A549 (cell line): ENCODE results near the gene EXOC4. TPM values are rescaled to one million over a fixed set of nuclear protein-coding genes. Genes with fewer than 3 reads are reported as not detected.

Source experiments
- ATAC-seq, 2 experiments: fragments of 200-7000 bp in 1 of 2; fragments of >200 bp in 1 of 2; cut with Nextera tagmentation in 1 of 2; cut with Tn5 transposase in 1 of 2; 3 replicates each; pipeline versions ENCODE4 v1.8.0 to v1.9.1; 2018 to 2020; ENCODE audit warnings: mild to moderate bottlenecking in 1 of 2, moderate library complexity in 1 of 2
- CTCF ChIA-PET: fragments of 300-600 bp; sonication (Branson Sonifier 250); formaldehyde crosslinking; extraction: SDS; loops from one replicate; lab custom pipeline; 2021; ENCODE audit warnings: antibody characterized with exemption, inconsistent platforms; lab: Yijun Ruan, JAX
- POLR2A ChIA-PET: fragments of 350-600 bp; formaldehyde crosslinking; extraction: SDS; loops from one replicate; lab custom pipeline; 2021; ENCODE audit warnings: antibody characterized with exemption, inconsistent platforms; lab: Yijun Ruan, JAX
- DNase-seq, 2 experiments: peaks; one replicate each; pipeline versions ENCODE4 v3.0.0 to v3.0.0-alpha.2; 2011 to 2016; ENCODE audit warnings: low read depth in 1 of 2, low spot score in 1 of 2
- FAIRE-seq: peaks from 2 replicates; lab custom pipeline; 2011; peaks lifted over from hg19 to GRCh38; lab: Jason Lieb, UNC
- H3K27ac ChIP-seq, 2 experiments: fragments of >200 bp; sonication (Bioruptor Twin); formaldehyde crosslinking; 3 replicates each; pipeline ENCODE4 v1.5.1; 2016 to 2017
- H3K4me1 ChIP-seq: fragments of >200 bp; sonication (Bioruptor Twin); formaldehyde crosslinking; 3 replicates; pipeline ENCODE4 v1.6.1; 2016
- H3K4me2 ChIP-seq: fragments of >200 bp; sonication (Bioruptor Twin); formaldehyde crosslinking; 3 replicates; pipeline ENCODE4 v1.6.1; 2016
- H3K4me3 ChIP-seq: fragments of >200 bp; sonication (Bioruptor Twin); formaldehyde crosslinking; 3 replicates; pipeline ENCODE4 v1.5.1; 2016
- H3K9me3 ChIP-seq: fragments of >200 bp; sonication (Bioruptor Twin); formaldehyde crosslinking; 3 replicates; pipeline ENCODE4 v1.6.1; 2016
- BHLHE40 ChIP-seq: IDR thresholded peaks from 2 replicates; pipeline ENCODE4 v1.6.1; 2012; ENCODE audit warnings: low read depth, low read length, inconsistent platforms
- CBX8 ChIP-seq: fragments of 200-600 bp; sonication (generic); IDR thresholded peaks from 2 replicates; pipeline ENCODE4 v1.6.1; 2016
- CHD2 ChIP-seq: fragments of 150-350 bp; IDR thresholded peaks from 2 replicates; pipeline ENCODE4 v1.6.1; 2014; ENCODE audit warnings: low read length; ENCODE audit not compliant: partially characterized antibody
- EHF ChIP-seq: fragments of 250-450 bp; sonication (Bioruptor Pico); IDR thresholded peaks from 2 replicates; pipeline ENCODE4 v1.5.0; 2020; ENCODE audit warnings: mild to moderate bottlenecking
- ELK1 ChIP-seq: fragments of 150-350 bp; IDR thresholded peaks from 2 replicates; pipeline ENCODE4 v1.6.1; 2014; ENCODE audit warnings: low read depth, mild to moderate bottlenecking, low read length
- FOSL2 ChIP-seq, 2 experiments: fragments of 450-650 bp in 1 of 2; fragments of >200 bp in 1 of 2; sonication (Bioruptor Twin) in 1 of 2; formaldehyde crosslinking; IDR thresholded peaks; 2 replicates each; pipeline versions ENCODE4 v1.5.0 to v1.6.1; 2016 to 2020; ENCODE audit warnings: mild to moderate bottlenecking in 1 of 2, moderate library complexity in 1 of 2
- GATA3 ChIP-seq: IDR thresholded peaks from 2 replicates; pipeline ENCODE4 v1.6.1; 2012; ENCODE audit warnings: borderline replicate concordance
- HDAC2 ChIP-seq: fragments of 200-600 bp; sonication (generic); IDR thresholded peaks from 2 replicates; pipeline ENCODE4 v1.6.1; 2016
- HES2 ChIP-seq: fragments of >200 bp; sonication (Bioruptor Twin); formaldehyde crosslinking; IDR thresholded peaks from 2 replicates; pipeline ENCODE4 v1.6.1; 2016
- HEYL ChIP-seq: fragments of 250-450 bp; sonication (Bioruptor Pico); IDR thresholded peaks from 2 replicates; pipeline ENCODE4 v1.8.0; 2021; ENCODE audit warnings: mild to moderate bottlenecking, moderate library complexity
- HOXB13 ChIP-seq: fragments of 250-450 bp; sonication (Bioruptor Pico); IDR thresholded peaks from 2 replicates; pipeline ENCODE4 v1.5.0; 2020; ENCODE audit warnings: low read depth, mild to moderate bottlenecking, moderate library complexity
- HOXB5 ChIP-seq: fragments of 250-450 bp; sonication (Bioruptor Pico); IDR thresholded peaks from 2 replicates; pipeline ENCODE4 v1.5.0; 2020; ENCODE audit warnings: mild to moderate bottlenecking, moderate library complexity
- KDM1A ChIP-seq: fragments of 200-600 bp; sonication (generic); IDR thresholded peaks from 2 replicates; pipeline ENCODE4 v1.6.1; 2016; ENCODE audit warnings: low read depth, mild to moderate bottlenecking
- KDM5A ChIP-seq: fragments of 200-600 bp; sonication (generic); IDR thresholded peaks from 2 replicates; pipeline ENCODE4 v1.6.1; 2016; ENCODE audit warnings: antibody characterized with exemption, mild to moderate bottlenecking
- MAFK ChIP-seq: fragments of 450-650 bp; IDR thresholded peaks from 2 replicates; pipeline ENCODE4 v1.6.1; 2014; ENCODE audit not compliant: partially characterized antibody
- NPAS2 ChIP-seq: fragments of 250-450 bp; sonication (Bioruptor Pico); IDR thresholded peaks from 2 replicates; pipeline ENCODE4 v1.8.0; 2022; ENCODE audit warnings: mild to moderate bottlenecking, moderate library complexity, borderline replicate concordance
- NR3C1 ChIP-seq: fragments of >200 bp; sonication (Bioruptor Twin); formaldehyde crosslinking; IDR thresholded peaks from 3 replicates; pipeline ENCODE4 v1.6.1; 2017
- POLR2A ChIP-seq: IDR thresholded peaks from 2 replicates; pipeline ENCODE4 v1.6.1; 2012; ENCODE audit warnings: mild to moderate bottlenecking, low read length
- RARB ChIP-seq: fragments of 250-450 bp; sonication (Bioruptor Pico); IDR thresholded peaks from 2 replicates; pipeline ENCODE4 v1.8.0; 2021; ENCODE audit warnings: mild to moderate bottlenecking, moderate library complexity
- RCOR1 ChIP-seq: fragments of 150-350 bp; IDR thresholded peaks from 2 replicates; pipeline ENCODE4 v1.6.1; 2014; ENCODE audit warnings: antibody characterized with exemption, low read length, low read depth
- RNF2 ChIP-seq: fragments of 200-600 bp; sonication (generic); IDR thresholded peaks from 2 replicates; pipeline ENCODE4 v1.6.1; 2016; ENCODE audit warnings: low read depth, mild to moderate bottlenecking, antibody characterized with exemption, moderate library complexity, borderline replicate concordance
- SREBF2 ChIP-seq: fragments of 450-650 bp; IDR thresholded peaks from 2 replicates; pipeline ENCODE4 v1.6.1; 2014; ENCODE audit warnings: mild to moderate bottlenecking, moderate library complexity
- USF2 ChIP-seq: fragments of 450-650 bp; IDR thresholded peaks from 2 replicates; pipeline ENCODE4 v1.6.1; 2014; ENCODE audit warnings: antibody characterized with exemption
- ZFP36 ChIP-seq: fragments of 450-650 bp; IDR thresholded peaks from 2 replicates; pipeline ENCODE4 v1.6.1; 2014; ENCODE audit warnings: borderline replicate concordance; ENCODE audit not compliant: partially characterized antibody
- ZNF302 ChIP-seq: fragments of 250-450 bp; sonication (Bioruptor Pico); IDR thresholded peaks from 2 replicates; pipeline ENCODE4 v1.9.0; 2021; ENCODE audit warnings: inconsistent platforms, mild to moderate bottlenecking, moderate library complexity
- WGBS: methylation state at CpG from one replicate; pipeline ENCODE4 v1.1.6; 2017; ENCODE audit errors: missing lambda C conversion rate; 5-methylcytosine and 5-hydroxymethylcytosine counted together
- polyA plus RNA-seq, 4 experiments: library from polyadenylated mRNA; depleted of rRNA in 3 of 4; stranded (reverse); fragments of >200 nt; fragmentation: RNase III in 1 of 4; extraction: RNeasy Plus Mini Kit Qiagen cat#74134 plus additional on column Dnase treatment in 1 of 4; gene quantifications; 2 replicates in 3 of 4; 3 replicates in 1 of 4; pipeline ENCODE4 v1.2.3, GENCODE V29; 2011 to 2017

The EXOC4 gene
- polyA plus RNA-seq, 2 of the 4 experiments (the other 2 are of a cell fraction), result 33.4 to 73.1 TPM

- Histone ChIP-seq H3K27ac (no peak overlapping the region), H3K4me1 (0 out of 3 replicates have a peak, but pooled peaks cover 7% of the 10 kb centered on the region), H3K4me3 (no peak overlapping the region), H3K9me3 (no peaks in the 10 kb centered on the region), H3K4me2 (no peak overlapping the region)
- ATAC-seq, result no peak
- WGBS, result 83% methylated on average over 1 of the region's 1 CpG
- POLR2A ChIA-PET, result no interaction called here
- DNase-seq, result no peak
- TF ChIP-seq ELK1 (no peak), NPAS2 (no peak), USF2 (no peak), FOSL2 (IDR thresholded peaks at IDR 0.05) (no peak), FOSL2 (CRISPR knock-in tag; IDR thresholded peaks at IDR 0.05) (no peak), RARB (CRISPR knock-in tag) (no peak), BHLHE40 (no peak), POLR2A (no peak), MAFK (no peak), KDM1A (no peak), ZNF302 (no peak), CBX8 (no peak)
- no peak for FAIRE-seq
- CTCF ChIA-PET, result interaction anchor here (0.7 kb wide), 1 partner anchor 757 kb away, joined by 3 read pairs; no protein-coding TSS in a partner anchor
Observed at GRCh38 chr7:133723044-133723443, 470.2 kb downstream of the EXOC4 start.

- no peak for DNase-seq
Observed at GRCh38 chr7:133724148-133724547, 471.3 kb downstream of the EXOC4 start.

GRCh38 chr7:133724694-133725093 is 471.8 kb downstream of the EXOC4 start:
- CTCF ChIA-PET, result interaction anchor here (1.7 kb wide), 1 partner anchor 18 kb away, joined by 4 read pairs; no protein-coding TSS in a partner anchor
- POLR2A ChIA-PET, result no interaction called here
- no peak for FAIRE-seq
- no peak overlapping the region for H3K4me2 ChIP-seq
- TF ChIP-seq GATA3 (no peak), HOXB13 (no peak), CHD2 (no peak), HES2 (no peak), RCOR1 (no peak)
- no peak overlapping the region for H3K4me3 ChIP-seq
- WGBS, result 86% methylated on average over 3 of the region's 3 CpGs
- 0 out of 3 replicates have a peak, but pooled peaks cover 7% of the 10 kb centered on the region for H3K4me1 ChIP-seq
- DNase-seq, result no peak
- no peak overlapping the region for H3K27ac ChIP-seq
- ATAC-seq, result no peak
- H3K9me3 ChIP-seq, result no peaks in the 10 kb centered on the region

More at GRCh38 chr7:133724148-133724547, 471.3 kb downstream of the EXOC4 start:
- no peak for ATAC-seq
- 0 out of 3 replicates have a peak, but pooled peaks cover 7% of the 10 kb centered on the region for H3K4me1 ChIP-seq
- H3K9me3 ChIP-seq, result no peaks in the 10 kb centered on the region
- TF ChIP-seq EHF (CRISPR knock-in tag) (no peak), HDAC2 (no peak), NR3C1 (no peak), RNF2 (no peak), HEYL (CRISPR knock-in tag) (no peak), SREBF2 (no peak), ZFP36 (no peak), HOXB5 (CRISPR knock-in tag) (no peak), KDM5A (no peak)
- no peak for FAIRE-seq
- no peak overlapping the region for H3K27ac ChIP-seq
- WGBS, result 93% methylated on average over 2 of the region's 2 CpGs
- ChIA-PET CTCF (interaction anchor here (1.7 kb wide), 1 partner anchor 19 kb away, joined by 4 read pairs; no protein-coding TSS in a partner anchor), POLR2A (no interaction called here)
- H3K4me2 ChIP-seq, result no peak overlapping the region
- H3K4me3 ChIP-seq, result no peak overlapping the region
